ENCODE data around the gene TNRC6B.

DNA sequence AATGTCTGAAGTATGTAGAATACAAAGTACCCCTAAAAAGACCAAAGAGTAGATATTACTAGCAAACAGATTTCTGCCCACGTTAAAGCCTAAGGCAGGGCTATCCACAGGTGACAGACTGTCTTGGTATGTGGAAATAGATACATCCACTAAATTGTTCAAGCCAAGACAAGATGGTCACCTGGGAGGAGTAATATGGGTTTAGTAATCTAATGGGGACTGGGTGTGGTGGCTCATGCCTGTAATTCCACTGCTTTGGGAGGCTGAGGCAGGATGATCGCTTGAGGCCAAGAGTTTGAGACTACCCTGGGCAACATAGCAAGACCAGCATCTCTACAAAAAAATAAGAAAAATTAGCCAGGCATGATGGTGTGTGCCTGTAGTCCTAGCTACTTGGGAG is 200.2 kb downstream of the TNRC6B start:
- TF ChIP-seq POLR2AphosphoS5 (IDR thresholded peaks at IDR 0.05) (no peak), POLR2A (IDR thresholded peaks at IDR 0.05) (no peak), EP300 (IDR thresholded peaks at IDR 0.05) (no peak)
